Mucosa of descending colon (tissue), 3 donors: ENCODE data around the gene RAB37. TPM values are rescaled to one million over a fixed set of nuclear protein-coding genes. Genes with fewer than 3 reads are reported as not detected.

ENCODE experiments used
- ATAC-seq: fragments of 200-7000 bp; cut with Tn5 transposase; one replicate; pipeline ENCODE4 v1.9.1; 2020; ENCODE audit warnings: mild to moderate bottlenecking, moderate library complexity
- DNase-seq, 3 donors: peaks; one replicate each; pipeline ENCODE4 v3.0.0-alpha.2; 2020
- H3K36me3 ChIP-seq: fragments of 200-600 bp; one replicate; pipeline ENCODE4 v1.8.0; 2021; ENCODE audit warnings: low read depth, mild to moderate bottlenecking
- H3K4me1 ChIP-seq: fragments of 200-600 bp; one replicate; pipeline ENCODE4 v1.8.0; 2021; ENCODE audit warnings: low read depth, mild to moderate bottlenecking
- H3K4me3 ChIP-seq: fragments of 200-600 bp; one replicate; pipeline ENCODE4 v1.8.0; 2021; ENCODE audit warnings: mild to moderate bottlenecking
- H3K9me3 ChIP-seq: fragments of 200-600 bp; one replicate; pipeline ENCODE4 v1.8.0; 2021; ENCODE audit warnings: mild to moderate bottlenecking
- intact Hi-C, 2 donors: fragments of 100-400 bp; cut with DNase I in 1 of 2; cut with micrococcal nuclease in 1 of 2; formaldehyde crosslinking; loops; one replicate each; pipeline versions ENCODE4 v1.11.0 to v1.11.1; 2022; cut with DNase I, micrococcal nuclease
- total RNA-seq, 3 donors: library from RNA; stranded (reverse); fragmentation: NEBNext Ultra II Directional in 2 of 3; extraction: Animal tissue kit (Norgen Biotek cat#: 25700) in 2 of 3; gene quantifications; one replicate each; pipeline versions ENCODE4 v1.2.1 to v1.2.4, GENCODE V29; 2021 to 2023
- TF ChIP-seq, protein P1 (sequence below): fragments of 200-600 bp; IDR thresholded peaks from one replicate; pipeline ENCODE4 v1.8.0; 2022; ENCODE audit warnings: antibody characterized with exemption, mild to moderate bottlenecking
- donor health status: DM: no; HTN: no; CAD: no; lungs with moderate emphysema.
- donor health status: DM: no; HTN: no; CAD: no.
- donor health status: DM: no; HTN: yes; CAD: no.

RAB37 gene
- total RNA-seq, 3 donors from 2014 or later, result 4.3 to 9.8 (median 9.0) TPM

DNA sequence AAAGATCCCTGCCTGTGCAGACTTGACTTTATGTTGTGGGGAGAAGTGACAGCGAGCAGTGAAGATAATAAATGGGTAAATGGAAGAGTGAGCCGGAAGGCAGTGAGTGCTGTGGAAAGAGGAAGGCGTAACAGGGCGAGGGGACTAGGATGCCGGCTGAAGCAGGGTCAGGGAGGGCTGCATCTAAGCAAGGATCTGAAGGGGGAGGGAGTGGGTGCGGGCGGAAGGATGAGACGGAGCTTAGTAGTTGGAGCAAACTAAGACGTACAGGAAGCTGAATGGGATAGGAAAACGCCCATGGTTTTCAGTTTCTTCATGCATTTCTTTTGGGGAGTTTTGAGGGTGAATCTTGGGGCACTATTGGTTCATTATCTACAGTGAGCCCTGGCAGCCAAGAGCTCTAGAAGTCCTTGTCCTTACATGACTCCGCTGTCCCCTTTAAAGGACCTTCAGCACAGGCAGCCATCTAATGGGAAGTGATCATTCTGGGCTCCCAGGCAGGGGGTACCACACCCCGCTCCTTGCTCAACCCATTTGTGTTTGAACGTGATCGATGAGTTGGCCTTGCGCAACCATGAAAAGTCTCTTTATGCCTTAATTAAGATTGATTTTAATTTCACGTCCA is 49.5 kb downstream of the RAB37 start:
- H3K4me3 ChIP-seq, result no peak overlapping the region
- no peaks in the 10 kb centered on the region for H3K36me3 ChIP-seq
- H3K9me3 ChIP-seq, result no peaks in the 10 kb centered on the region
- ATAC-seq (no peak), DNase-seq (no peak)
- intact Hi-C loops, result no loop called here
- TF ChIP-seq, protein P1, sequence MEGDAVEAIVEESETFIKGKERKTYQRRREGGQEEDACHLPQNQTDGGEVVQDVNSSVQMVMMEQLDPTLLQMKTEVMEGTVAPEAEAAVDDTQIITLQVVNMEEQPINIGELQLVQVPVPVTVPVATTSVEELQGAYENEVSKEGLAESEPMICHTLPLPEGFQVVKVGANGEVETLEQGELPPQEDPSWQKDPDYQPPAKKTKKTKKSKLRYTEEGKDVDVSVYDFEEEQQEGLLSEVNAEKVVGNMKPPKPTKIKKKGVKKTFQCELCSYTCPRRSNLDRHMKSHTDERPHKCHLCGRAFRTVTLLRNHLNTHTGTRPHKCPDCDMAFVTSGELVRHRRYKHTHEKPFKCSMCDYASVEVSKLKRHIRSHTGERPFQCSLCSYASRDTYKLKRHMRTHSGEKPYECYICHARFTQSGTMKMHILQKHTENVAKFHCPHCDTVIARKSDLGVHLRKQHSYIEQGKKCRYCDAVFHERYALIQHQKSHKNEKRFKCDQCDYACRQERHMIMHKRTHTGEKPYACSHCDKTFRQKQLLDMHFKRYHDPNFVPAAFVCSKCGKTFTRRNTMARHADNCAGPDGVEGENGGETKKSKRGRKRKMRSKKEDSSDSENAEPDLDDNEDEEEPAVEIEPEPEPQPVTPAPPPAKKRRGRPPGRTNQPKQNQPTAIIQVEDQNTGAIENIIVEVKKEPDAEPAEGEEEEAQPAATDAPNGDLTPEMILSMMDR, result no peak
- H3K4me1 ChIP-seq, result no peaks in the 10 kb centered on the region

- no peak overlapping the region for H3K4me3 ChIP-seq
- no peaks in the 10 kb centered on the region for H3K36me3 ChIP-seq
- DNase-seq (no peak), ATAC-seq (no peak)
- intact Hi-C loops, result loop anchor here (2.0 to 5.0 kb wide), 2 partner anchors 72 to 74 kb away; no protein-coding TSS in a partner anchor
- H3K4me1 ChIP-seq, result no peaks in the 10 kb centered on the region
- TF ChIP-seq, protein P1, result no peak
- H3K9me3 ChIP-seq, result no peaks in the 10 kb centered on the region
Observed at GRCh38 chr17:74790161-74791058, 53.4 kb downstream of the RAB37 start.

DNA sequence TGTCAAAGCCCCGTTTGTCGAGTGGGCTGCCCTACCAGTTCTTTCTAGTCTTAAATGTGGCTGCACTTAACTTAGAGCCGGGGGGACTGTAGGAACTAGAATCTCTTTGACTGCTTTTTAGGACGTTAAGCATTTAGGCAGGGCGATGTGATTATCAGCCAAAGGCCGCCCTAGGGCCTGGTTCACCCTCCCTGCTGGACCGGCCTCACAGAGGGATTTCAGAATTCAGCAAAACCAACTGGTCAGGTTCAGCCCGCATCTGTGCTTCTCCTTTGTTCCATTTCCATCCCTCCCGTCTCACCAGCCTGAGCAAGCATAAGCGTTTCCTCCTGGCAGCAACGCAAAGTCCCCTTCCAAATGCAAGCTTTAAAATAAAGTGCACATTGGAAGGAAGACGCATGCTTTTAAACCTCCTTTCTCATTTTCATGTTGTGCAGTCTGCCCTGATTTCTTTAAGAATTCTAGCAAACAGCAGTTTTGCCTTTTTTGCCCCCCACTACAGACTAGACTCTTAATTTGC is 55.6 kb downstream of the RAB37 start:
- Histone ChIP-seq H3K4me3 (no peak overlapping the region), H3K36me3 (no peaks in the 10 kb centered on the region), H3K9me3 (no peaks in the 10 kb centered on the region), H3K4me1 (no peaks in the 10 kb centered on the region)
- ATAC-seq (no peak), DNase-seq (no peak)
- intact Hi-C loops, result loop anchor here in 1 of 2 donors (5.0 kb wide), 1 partner anchor 70 kb away; no protein-coding TSS in a partner anchor
- TF ChIP-seq, protein P1, result no peak

DNA sequence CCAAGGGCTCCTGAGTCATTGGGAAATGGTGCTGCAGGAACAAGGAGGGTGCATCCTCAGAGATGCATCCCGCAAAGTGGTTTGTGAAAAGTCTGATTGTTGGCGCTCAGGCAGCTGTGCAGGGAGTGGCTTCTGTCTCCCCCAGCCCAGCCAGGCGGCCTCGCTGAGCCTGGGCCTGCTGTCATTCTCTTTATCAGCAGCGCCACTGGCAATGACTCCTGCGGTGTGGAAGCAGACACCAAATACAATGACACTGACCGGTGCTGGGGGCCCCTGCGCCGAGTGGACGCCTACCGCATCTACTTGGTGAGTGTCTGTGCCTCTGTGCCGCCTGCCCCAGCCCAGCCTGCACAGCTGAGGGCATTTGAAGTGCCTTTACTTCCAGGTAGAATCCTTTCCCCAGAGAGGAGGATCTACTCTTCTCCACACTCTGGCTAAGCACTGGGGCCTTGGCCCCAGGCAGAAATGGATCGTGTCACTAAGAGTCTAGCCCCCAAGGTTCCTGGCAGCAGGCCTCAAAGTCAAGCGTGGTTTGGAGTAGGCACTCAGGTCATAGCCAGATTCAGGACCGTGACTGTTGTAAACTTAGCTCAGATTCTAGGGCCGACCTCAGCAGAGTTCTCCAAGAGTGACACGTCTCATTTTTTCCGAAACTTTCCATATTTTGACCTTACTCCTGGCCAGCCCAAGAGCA is 58.4 kb downstream of the RAB37 start:
- H3K4me3 ChIP-seq, result no peak overlapping the region
- ATAC-seq, result no peak
- intact Hi-C loops, result no loop called here
- H3K9me3 ChIP-seq, result no peaks in the 10 kb centered on the region
- TF ChIP-seq, protein P1, result no peak
- no peaks in the 10 kb centered on the region for H3K4me1 ChIP-seq
- no peak for DNase-seq
- H3K36me3 ChIP-seq, result no peaks in the 10 kb centered on the region

DNA sequence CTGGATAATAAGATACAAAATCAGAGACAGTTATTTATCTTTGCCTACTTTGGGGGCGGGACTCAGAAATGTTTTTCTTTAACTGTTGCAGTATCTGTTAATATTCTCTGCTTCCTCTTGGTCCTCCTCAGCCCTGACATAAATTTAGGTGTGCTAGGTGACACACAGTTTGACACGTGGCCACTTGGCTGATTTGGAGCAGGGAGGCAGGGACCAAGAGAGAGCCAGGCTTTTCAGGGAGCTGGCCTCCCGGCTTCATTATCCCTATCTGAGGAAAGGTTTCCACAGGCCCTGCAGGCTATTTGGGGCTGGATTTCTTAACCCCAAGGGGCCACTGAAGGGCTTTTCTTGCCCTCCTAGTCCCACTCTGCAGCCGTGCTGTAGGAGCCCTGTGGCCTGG is 59.2 kb downstream of the RAB37 start:
- intact Hi-C loops, result no loop called here
- H3K9me3 ChIP-seq, result no peaks in the 10 kb centered on the region
- no peak for ATAC-seq
- no peak for DNase-seq
- H3K4me1 ChIP-seq, result no peaks in the 10 kb centered on the region
- TF ChIP-seq, protein P1, result no peak
- no peaks in the 10 kb centered on the region for H3K36me3 ChIP-seq
- H3K4me3 ChIP-seq, result no peak overlapping the region
